Forelimb muscle (tissue), 1 donor: ENCODE results near the gene TP53TG5. TPM values are rescaled to one million over a fixed set of nuclear protein-coding genes. Genes with fewer than 3 reads are reported as not detected.

Experiments used
- DNase-seq: peaks from one replicate; pipeline ENCODE4 v3.0.0-alpha.2; 2013; ENCODE audit warnings: low read depth
- polyA plus RNA-seq: library from polyadenylated mRNA; unstranded; fragments of 120-200 nt; gene quantifications from one replicate; pipeline ENCODE4 v1.2.1, GENCODE V29; 2013; ENCODE audit not compliant: insufficient read length

The TP53TG5 gene
- polyA plus RNA-seq, 1 donor = 0.68 TPM

- no peak for DNase-seq
Observed at GRCh38 chr20:45405571-45406259, 27.6 kb upstream of the TP53TG5 start.

GRCh38 chr20:45404438-45404837, 26.3 kb upstream of the TP53TG5 start:
- DNase-seq = no peak

GRCh38 chr20:45402946-45403345, 24.8 kb upstream of the TP53TG5 start:
- no peak for DNase-seq

GRCh38 chr20:45400346-45401031, 22.4 kb upstream of the TP53TG5 start:
- DNase-seq = no peak

GRCh38 chr20:45399018-45399417, 20.9 kb upstream of the TP53TG5 start:
- DNase-seq = no peak

- no peak for DNase-seq
Observed at GRCh38 chr20:45395114-45395415, 16.9 kb upstream of the TP53TG5 start.

GRCh38 chr20:45394221-45395113, 16.3 kb upstream of the TP53TG5 start:
- no peak for DNase-seq

GRCh38 chr20:45392733-45393132, 14.6 kb upstream of the TP53TG5 start:
- no peak for DNase-seq

GRCh38 chr20:45391559-45391958, 13.4 kb upstream of the TP53TG5 start:
- no peak for DNase-seq

GRCh38 chr20:45390931-45391330, 12.8 kb upstream of the TP53TG5 start:
- no peak for DNase-seq

GRCh38 chr20:45387274-45387673, 9.1 kb upstream of the TP53TG5 start:
- DNase-seq = no peak

- DNase-seq = no peak
Observed at GRCh38 chr20:45377269-45377668, 856 bp downstream of the TP53TG5 start.

- DNase-seq = no peak
Observed at GRCh38 chr20:45374966-45375365, 3.2 kb downstream of the TP53TG5 start.

- no peak for DNase-seq
Observed at GRCh38 chr20:45374101-45374467, 4.0 kb downstream of the TP53TG5 start.

GRCh38 chr20:45373353-45374100, 4.6 kb downstream of the TP53TG5 start:
- no peak for DNase-seq

- DNase-seq = no peak
Observed at GRCh38 chr20:45372646-45373352, 5.3 kb downstream of the TP53TG5 start.

- no peak for DNase-seq
Observed at GRCh38 chr20:45372241-45372640, 5.9 kb downstream of the TP53TG5 start.

GRCh38 chr20:45370571-45371160, 7.5 kb downstream of the TP53TG5 start:
- no peak for DNase-seq

- no peak for DNase-seq
Observed at GRCh38 chr20:45368221-45368980, 9.7 kb downstream of the TP53TG5 start.

- no peak for DNase-seq
Observed at GRCh38 chr20:45367126-45367525, 11.0 kb downstream of the TP53TG5 start.
